Measurements from ENCODE around the gene TUBG2.

TUBG2 gene

DNA sequence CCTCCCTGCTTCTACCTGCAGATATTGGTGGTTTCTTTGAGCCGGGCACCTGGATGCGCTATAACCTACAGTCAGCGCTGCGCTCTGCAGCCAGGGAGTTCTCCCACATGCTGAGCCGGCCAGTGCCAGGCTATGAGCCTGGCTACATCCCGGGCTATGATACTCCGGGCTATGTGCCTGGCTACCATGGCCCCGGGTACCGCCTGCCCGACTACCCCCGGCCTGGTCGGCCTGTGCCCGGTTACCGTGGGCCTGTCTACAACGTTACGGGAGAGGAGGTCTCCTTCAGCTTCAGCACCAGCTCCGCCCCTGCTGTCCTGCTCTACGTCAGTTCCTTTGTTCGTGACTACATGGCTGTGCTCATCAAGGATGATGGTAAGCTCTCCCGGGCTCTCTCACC, 36.4 kb downstream of the TUBG2 start:
- DNase-seq (ENCODE audit: low read depth in 2 of 2): no peak

DNA sequence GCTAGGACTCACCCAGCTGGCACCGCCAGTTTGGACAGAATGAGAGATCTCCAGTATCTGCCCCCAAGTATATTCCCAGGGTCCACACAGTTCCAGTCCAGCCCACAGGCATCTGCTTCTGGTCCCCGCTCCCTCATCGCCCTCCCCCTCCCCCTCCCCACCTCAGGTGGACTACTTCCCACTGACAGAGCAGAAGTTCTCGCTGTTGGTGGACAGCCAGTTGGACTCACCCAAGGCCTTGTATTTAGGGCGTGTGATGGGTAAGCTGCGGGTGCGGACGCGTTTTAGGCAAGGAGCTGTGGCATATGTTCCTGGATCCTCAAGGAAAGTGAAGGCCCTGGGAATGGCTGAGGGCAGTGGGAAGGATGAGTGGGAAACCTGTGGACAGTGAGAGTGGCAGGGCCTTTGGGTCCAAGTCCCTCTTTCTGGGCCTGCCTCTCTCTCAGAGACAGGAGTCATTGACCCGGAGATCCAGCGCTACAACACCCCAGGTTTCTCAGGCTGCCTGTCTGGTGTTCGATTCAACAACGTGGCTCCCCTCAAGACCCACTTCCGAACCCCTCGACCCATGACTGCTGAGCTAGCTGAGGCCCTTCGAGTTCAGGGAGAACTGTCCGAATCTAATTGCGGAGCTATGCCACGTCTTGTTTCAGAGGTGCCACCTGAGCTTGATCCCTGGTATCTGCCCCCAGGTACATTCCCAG, 38.2 kb downstream of the TUBG2 start:
- no peak for DNase-seq (ENCODE audit: low read depth in 2 of 2)

DNA sequence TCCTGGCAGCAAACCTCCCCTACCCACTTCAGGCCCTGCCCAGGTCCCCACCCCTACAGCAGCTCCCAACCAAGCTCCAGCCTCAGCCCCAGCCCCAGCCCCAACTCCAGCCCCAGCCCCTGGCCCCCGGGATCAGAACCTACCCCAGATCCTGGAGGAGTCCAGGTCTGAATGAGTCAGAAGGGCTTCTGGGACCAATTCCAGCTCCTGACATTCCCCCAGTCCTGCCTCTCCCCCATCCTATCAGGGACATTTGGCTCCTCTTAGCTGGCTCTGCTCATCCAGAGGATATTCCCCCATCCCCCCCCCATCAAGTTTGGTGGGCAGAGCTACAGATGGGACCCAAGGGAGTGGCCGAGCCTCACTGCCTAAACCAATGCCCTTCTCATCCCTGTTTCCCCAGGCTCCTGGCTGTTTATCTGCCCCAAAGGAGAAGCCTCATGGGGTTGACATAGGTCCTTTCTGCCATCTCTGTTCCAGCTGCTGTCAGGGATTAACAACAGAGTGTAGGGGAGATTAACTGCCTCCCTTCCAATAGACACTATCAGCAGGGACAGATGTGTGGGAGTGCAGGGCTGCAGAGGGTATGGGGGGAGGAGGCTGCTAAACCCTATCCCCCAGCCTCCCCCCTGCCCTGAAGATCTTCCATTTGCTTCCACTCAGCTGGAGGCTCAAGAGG, 39.8 kb downstream of the TUBG2 start:
- DNase-seq (ENCODE audit: low read depth in 2 of 2): peak; percentile 75 to 78

DNA sequence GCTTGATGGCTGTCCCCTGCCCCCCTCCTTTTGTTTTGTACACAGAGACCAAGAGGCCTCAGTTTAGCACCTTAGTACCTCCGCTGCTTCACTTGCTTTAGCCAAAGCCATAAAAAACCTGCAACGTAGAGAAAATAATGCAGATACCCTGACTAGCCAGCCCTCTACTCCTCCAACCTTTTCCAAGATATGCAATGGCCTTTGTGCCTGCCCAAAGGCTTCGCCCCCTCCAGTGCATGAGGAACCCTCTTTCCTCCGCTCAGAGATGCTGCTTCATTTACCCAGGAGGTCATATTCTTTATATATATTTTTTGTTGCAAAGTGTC, 40.3 kb downstream of the TUBG2 start:
- no peak for DNase-seq (ENCODE audit: low read depth in 2 of 2)

DNA sequence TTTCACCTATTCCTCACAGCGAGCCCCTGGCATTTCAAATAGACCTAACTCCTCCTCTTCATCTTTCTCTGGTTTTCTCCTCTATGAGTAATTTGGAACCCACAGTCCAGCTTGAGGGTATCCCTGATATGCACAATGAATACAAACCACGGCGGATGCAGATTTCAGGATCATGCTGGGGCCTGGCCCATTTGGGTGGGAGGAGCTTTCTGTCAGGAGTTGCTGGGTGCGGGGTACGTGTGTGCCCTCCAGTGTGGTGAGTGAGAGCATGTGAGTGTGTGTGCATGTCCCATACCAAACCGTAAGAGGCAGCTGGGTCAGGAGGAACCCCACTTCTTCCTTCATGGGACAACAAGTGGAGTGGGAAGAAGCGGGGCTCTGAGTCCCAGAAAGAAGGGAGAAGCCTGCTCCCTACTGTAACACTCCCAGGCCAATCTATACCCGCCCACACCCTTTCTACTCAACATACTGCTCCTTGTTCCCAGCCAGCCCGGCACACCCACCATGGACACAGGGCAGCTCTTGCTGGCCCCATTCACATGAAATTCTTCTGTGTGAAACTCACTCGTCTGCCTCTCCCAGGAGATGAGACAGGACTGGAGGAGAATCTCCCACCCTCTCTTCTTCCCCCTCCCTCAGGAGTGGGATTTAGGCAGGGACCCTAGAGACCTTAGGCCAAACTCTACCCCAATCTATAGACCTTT, 41.7 kb downstream of the TUBG2 start:
- DNase-seq (ENCODE audit: low read depth in 2 of 2): no peak

DNA sequence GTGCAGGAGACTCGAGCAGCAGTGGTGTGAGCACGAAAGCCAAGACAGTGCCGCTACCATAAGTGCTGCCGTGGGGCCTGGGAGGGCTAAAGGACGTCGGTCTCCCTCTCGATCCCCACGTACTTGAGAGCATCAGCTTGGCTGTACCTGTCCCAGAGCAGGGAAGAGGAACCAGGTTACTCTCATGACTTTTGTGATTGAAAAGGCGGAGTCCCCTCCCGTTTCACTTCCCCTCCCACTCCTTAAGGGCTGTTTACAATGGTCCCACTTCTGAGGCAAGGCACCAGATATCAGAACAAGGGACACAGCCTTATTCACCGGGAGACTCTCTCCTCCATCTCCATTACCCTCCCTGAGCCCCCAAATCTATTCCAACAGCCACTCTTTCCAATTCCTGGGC, 43.4 kb downstream of the TUBG2 start:
- DNase-seq (ENCODE audit: low read depth in 2 of 2): no peak

DNA sequence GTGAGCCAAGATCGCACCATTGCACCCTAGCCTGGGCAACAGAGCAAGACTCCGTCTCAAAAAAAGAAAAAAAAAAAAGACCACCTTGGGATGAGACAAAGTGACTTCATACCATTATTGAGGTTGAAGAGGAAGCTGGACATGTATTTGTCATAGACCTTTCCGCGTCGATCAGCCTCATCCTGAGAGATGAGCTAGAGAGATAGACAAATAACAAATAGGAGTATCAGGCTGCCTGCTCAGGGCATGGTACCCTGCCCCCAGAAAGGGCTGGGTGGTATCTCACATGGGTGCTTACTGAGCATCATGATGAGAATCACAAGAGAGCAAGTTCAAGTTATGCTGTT, 45.4 kb downstream of the TUBG2 start:
- DNase-seq (ENCODE audit: low read depth in 2 of 2): no peak

DNA sequence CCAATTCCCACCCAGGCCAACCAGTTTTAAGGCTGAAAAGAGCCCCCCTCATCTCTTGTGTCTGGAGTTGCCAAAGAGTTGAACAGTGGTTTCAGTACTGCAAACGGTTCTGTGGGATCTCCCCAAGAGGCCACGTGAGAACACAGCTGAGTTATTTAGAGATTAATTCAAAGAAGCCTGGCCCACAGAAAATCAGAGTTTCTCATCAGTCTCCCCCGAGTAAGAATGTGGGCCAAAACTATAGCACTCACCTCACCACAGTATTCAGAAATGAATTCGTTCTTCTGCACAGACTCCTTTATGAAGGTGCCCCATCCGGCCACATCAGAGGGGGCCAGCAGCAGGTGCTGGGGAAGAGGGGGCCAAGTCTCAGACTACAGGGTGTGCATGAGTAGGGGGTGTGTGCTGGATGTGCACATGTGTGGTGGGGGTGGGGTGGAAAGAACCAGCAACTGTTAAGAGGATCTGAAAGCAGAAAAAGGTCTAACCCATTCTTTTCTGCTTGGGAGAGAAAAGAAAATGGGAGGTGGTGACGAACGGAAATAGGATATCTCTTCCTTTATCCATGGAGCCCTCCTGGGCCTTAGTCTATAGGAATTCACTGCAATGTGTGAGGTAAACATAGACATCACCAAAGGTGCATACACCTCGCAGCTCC, 45.9 kb downstream of the TUBG2 start:
- no peak for DNase-seq (ENCODE audit: low read depth in 2 of 2)

DNA sequence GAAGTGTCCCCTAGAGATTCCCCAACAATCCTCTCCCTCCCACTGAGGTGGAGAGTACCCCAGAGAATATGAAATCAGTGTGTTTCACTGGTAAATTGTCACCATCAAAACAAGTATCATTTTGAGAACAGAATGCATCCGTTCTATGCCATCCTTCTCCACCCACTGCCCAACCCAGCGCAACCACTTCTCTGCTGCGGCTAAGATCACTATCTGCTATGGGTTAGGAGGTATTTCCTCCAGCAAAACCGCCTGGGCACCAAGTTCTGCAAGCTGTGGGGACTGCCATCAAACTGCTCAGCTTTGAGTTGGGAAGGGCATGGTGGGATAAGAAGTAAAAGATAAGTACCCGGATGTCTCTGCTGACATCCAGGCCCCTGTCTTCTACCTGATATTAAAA, 47.6 kb downstream of the TUBG2 start:
- no peak for DNase-seq (ENCODE audit: low read depth in 2 of 2)

DNA sequence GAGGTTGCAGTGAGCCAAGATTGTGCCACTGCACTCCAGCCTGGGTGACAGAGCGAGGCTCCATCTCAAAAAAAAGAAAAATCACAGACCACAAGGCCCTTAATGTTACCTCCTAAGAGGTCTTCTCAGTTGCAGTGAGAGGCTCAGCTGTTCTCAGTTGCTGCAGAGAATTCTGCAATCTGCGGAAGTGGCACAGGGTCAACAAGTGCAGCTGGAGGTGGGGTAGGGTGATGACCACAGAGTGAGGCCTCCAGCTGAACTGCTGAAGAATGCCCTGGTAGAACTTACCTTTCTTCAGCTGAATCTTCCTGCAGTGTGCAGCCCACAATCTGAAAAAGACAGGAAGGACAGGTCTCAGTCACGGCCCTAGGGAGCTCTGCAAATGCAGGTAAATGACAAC, 49.5 kb downstream of the TUBG2 start:
- DNase-seq (ENCODE audit: low read depth in 2 of 2): no peak

DNA sequence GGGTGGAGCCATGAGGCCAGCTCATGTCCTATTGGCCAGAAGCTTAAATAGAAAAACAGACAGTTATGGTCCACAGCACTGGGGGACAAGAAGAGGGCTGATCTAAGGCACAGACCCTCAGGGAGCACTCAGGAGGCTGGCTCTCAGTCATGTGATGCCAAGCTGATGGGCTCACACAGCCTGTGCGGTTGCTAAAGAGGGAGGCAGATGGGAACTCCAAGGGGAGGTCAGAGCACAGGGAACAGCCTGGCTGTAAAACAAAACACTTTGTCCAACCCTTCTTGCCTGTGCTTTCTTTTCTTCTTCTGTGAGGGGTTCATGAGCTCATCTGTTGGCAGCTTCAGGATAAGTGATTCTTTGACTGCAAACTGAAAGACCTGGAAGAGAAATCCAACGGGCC, 50.5 kb downstream of the TUBG2 start:
- no peak for DNase-seq (ENCODE audit: low read depth in 2 of 2)

Data from fibroblast of skin of left biceps (primary cell).